ENCODE results near the gene CCDC192.

DNA sequence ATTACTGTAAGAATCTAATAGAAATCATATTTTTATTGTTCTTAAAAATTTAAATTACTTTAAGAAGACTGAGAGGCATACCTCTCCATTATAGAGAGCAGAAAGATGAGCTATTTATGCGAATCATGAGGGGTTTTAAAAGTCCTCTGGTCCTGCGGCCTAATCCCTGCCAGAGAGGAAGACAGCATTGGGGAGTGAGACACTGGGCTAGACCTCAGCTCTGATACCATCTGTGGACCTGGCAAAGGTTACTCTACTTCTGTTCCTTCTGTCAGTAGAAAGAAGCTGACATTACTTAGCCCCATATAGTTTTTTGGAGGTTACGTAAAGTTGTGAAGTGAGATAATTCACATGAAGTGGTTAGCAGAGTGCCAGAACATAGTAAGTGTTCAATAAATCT lies 103.6 kb downstream of the CCDC192 start:
- TF ChIP-seq, protein P1, sequence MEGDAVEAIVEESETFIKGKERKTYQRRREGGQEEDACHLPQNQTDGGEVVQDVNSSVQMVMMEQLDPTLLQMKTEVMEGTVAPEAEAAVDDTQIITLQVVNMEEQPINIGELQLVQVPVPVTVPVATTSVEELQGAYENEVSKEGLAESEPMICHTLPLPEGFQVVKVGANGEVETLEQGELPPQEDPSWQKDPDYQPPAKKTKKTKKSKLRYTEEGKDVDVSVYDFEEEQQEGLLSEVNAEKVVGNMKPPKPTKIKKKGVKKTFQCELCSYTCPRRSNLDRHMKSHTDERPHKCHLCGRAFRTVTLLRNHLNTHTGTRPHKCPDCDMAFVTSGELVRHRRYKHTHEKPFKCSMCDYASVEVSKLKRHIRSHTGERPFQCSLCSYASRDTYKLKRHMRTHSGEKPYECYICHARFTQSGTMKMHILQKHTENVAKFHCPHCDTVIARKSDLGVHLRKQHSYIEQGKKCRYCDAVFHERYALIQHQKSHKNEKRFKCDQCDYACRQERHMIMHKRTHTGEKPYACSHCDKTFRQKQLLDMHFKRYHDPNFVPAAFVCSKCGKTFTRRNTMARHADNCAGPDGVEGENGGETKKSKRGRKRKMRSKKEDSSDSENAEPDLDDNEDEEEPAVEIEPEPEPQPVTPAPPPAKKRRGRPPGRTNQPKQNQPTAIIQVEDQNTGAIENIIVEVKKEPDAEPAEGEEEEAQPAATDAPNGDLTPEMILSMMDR (IDR thresholded peaks at IDR 0.05), result no peak
- no peak for TF ChIP-seq POLR2AphosphoS5 (IDR thresholded peaks at IDR 0.05)
